ENCODE measurements around the gene CRYBB2.
"Not testable (repeated sequence)": the region's sequence is repeated elsewhere in the genome, so short reads cannot be mapped to it uniquely, and the experiment has no call there.

Gene CRYBB2

DNA sequence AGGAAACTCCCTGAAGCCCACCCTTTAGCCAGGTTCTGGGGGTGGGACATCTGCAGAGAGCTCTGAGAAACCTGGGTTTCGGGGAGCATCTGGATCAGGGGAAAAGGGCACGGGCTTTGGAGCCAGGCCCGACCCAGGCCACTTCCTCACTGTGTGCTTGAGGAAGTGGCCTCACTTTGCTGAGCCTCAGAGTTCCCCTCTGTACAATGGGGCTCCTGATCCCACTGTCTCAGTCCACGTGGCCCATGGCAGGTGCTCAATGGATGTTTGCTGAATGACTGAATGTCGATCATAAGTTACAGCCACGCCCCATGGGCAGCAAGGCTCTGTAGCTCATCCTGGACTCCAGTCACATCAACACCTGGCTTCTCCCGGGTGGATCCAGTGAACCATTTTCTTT, 18.5 kb upstream of the CRYBB2 start:
- no peak for DNase-seq

DNA sequence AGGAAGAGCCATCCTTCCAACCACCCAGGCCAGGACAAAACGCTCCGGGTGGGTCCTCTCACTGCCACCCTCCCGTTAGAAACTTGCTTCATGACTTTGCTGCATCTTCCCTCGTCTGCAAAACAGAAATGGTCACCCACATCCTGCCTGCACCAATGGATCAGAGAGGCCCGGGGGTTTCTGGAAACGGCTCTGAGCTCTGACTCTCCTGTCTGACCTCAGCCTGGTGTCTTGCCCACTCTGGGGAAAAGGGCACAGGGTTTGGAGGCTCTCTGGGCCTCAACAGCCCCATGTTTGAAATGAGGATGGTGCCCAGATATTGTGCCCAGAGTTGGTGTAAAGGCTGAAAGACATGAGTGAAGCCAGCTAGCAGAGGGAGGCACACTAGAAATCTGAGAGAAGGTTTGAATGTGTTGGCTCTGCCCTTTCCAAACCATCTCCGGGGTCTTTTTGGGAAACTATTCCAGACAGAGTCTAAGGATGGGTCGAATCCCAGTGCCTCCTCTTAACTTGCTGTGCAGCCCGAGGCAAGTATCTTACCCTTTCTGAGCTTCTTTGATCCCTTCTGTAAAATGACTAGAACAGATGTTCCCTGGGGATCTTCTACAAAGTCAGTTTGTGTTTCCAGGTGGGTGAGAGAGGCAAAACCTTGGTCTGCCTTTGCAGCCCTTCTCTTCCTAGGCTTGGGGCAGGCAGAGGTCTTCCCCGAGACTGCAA, 17.7 kb upstream of the CRYBB2 start:
- DNase-seq = no peak

DNA sequence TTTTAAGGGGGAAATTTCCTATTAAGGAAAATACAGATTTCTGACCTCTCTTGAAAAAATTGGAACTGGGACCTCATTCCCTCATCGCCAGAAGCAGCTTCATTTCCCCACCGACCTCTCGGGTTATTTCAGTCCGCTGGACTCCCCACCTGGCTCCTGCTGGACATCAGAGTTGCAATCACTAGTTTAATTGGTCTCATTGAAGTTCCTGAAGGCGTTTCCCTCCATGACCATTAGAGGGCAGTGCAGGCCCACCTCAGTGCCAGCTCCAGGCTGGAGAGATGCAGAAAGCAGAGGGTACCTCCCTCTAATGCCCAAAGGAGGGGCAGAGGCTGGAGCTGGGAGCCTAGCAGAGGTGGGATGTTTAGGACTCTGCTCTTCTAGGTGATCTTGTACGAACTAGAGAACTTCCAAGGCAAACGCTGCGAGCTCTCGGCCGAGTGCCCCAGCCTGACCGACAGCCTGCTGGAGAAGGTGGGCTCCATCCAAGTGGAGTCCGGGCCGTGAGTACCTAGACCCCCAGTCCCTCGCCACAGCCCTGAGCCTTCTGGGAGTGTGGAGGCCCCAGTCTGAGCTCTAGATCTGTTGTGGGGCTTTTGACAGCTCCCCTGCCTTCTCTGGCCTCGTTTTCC, 17.0 kb upstream of the CRYBB2 start:
- DNase-seq = peak; percentile 22

DNA sequence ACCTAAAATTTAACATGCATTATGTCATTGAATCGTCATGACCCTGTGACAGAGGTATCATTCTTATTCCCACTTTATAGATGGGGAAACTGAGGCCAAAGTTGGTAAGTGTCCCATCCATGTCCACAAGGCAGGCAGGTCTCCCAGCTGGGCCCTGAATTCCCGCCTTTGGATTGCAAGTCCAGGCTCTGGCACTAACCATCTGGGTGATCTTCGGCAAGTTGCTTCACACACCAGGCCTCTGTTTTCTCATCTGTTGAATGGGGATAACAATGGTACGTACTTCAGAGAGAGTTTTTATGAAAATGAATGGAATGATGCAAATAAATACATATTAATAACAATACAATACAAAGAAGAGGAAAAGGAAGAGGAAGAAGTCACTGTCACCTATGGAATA, 16.4 kb upstream of the CRYBB2 start:
- no peak for DNase-seq

DNA sequence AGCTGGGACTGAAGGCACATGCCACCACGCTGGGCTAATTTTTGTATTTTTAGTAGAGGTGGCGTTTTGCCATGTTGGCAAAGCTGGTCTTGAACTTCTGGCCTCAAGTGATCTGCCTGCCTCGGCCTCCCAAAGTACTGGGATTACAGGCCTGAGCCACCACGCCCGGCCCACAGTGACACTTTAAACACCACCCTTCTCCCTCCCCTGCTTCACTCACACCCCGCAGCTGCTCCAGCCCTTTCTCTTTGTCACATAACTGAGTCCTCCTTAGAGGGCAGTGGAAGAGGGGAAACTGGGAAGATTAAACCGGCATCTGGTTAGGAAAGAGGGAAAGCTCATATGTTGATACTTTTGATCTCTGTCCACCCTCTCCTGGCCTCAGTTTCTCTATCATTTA, 14.9 kb upstream of the CRYBB2 start:
- DNase-seq = not testable (repeated sequence)

DNA sequence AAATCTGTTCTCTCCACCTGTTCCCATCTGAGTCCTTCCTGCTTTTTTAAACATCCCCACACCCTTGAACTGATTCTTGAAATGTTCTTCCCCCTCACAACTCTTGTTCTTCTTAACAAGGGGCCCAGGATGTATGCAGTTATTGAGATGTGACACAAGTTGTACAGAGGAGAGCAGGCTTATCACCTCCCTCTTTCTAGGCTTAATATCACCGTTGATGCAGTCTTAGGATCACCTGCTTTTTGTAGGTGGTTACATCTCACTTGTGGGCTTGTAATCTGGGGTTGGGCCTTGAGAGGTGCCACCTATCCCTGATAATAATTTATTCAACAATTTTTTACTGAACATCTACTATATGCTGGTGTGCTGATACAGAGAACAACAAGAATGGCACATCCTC, 13.6 kb upstream of the CRYBB2 start:
- no peak for DNase-seq

DNA sequence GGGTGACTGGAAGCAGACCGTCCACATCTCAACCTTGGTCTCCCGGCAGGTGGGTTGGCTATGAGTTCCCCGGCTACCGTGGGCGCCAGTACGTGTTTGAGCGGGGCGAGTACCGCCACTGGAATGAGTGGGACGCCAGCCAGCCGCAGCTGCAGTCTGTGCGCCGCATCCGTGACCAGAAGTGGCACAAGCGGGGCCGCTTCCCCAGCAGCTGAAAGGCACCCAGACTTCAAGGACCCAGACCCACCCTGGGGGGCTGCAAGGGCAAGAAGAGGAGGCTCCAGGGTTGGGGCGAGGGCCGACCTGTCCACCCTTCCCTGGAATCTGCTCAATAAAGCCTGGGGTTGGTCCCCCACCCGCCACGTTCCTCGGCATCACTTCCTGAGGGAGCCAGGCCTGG, 12.4 kb upstream of the CRYBB2 start:
- no peak for DNase-seq

DNA sequence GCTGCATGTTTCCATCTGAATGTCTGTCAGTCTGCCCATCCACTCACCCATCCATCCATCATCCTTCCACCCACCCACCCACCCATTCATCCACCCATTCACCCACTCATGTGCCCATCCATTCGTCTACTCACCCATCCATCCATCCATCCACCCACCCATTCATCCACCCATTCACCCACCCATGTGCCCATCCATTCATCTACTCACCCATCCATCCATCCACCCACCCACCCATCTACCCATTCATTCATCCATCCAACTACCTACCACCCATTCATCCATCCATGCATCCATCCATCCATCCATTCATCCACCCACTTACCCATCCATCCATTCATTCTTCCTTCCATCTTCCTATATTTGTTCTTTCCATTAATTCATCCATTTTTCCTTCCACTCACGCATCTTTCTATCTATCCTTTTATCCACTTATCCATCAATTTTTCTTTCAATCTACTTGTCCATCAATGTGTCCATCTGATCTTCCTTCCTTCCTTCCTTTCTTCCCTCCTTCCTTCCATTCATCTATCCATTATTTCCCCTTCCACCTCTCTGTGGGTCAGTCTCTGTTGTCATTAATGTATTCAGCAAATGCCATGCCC, 11.8 kb upstream of the CRYBB2 start:
- DNase-seq = no peak

DNA sequence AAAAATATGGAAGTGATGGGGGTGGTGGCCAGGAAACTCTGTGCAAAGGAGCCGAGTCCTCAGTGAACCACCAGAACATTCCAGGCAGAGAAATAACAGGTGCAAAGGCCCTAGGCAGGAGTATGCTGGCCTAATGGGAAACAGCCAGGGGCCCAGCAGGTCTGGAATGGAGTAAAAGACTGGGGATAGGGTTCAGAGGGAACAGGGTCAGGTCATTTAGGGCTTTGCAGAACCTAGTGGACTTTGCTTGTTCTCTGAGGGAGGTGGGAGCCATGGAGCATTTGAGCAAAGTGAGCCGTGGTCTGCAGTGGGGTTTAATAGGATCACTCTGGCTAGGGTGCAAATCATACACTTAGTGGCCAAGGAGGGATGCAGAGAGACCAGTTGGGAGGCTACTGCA, 11.1 kb upstream of the CRYBB2 start:
- DNase-seq = no peak

DNA sequence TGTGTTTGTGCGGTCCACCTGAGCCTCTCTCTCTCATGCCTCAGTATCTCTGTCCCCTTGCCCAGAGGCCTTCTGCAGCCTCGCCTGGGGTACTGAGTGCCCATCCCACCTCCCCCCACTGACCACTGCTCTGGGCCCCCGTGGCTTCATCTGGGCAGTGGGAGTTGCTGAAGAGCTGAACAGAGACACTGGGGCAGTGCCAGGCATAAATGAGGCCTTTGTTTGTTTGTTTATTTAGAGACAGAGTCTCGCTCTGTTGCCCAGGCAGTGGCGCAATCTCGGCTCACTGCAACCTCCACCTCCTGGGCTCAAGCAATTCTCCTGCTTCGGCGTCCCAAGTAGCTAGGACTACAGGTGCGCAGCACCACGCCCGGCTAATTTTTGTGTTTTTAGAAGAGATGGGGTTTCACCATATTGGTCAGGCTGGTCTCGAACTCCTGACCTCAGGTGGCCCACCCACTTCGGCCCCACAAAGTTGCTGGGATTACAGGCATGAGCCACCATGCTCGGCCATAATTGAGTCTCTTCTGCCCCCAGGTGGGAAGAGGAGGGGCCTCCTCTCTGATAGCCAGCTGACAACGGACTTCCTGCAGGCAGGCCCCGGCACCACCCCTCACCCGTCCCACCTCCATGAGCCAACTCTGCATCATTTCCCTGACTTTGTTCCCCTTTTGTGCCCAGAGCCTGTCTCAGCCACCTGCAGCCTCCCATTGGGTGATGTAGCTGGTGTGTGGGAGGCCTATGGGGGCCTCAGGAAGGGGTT, 10.5 kb upstream of the CRYBB2 start:
- no peak for DNase-seq

DNA sequence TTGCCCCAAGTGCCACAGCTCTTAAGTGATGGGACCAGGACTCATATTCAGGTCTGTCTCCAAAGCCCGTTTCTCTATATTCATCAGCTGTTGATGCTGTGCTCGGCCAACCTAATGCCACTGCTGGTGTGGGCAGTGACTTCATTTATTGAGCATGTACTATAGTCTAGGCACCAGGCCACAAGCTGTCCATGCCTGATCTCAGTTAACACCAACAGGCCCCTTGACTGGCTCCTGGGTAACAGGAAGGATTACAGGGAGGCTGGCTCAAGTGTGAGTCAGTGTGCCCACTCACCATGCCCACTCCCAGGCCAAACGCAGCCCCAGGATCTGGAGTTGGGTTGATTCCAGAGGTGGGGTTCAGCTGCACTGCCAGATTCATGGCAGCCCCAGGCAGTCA, 8.6 kb upstream of the CRYBB2 start:
- no peak for DNase-seq

DNA sequence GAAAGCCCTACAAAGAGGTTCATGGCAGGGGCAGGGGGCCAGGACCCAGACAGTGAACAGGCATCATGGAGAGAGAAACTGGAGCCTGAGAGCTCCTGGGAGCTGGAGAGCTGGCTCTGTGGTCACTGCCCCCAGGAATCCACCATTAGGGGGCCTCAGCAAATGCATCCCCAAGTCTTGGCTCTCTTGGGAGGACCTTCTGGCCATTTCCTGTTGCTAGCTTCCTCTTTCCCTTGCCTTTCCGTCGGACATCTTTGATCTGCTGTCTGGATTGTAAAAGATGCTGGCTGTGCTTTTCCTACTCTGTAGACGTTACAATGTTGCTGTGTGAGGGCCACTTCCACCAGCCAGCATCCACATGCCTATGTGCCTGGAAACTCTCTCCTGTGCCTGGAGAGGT, 7.1 kb upstream of the CRYBB2 start:
- DNase-seq = no peak

DNA sequence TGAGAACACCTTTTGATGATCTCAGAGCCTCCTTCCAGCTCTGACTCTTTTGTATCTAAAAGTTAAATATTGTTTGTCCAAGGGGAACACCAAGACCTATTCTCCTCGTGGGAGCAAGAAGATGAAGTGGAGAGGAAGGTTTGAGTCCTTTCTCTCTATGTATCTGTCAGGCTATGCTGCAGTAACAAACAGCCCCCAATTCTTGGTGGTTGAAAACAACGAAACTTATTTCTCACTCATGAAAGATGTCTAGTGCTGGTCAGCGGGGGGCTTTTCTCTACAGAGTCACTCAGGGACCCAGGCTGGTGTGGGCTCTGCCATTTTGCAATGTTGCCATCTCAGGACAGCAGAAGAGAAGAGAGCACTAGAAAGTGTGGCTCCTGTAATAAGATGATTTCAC, 6.2 kb upstream of the CRYBB2 start:
- DNase-seq = no peak

DNA sequence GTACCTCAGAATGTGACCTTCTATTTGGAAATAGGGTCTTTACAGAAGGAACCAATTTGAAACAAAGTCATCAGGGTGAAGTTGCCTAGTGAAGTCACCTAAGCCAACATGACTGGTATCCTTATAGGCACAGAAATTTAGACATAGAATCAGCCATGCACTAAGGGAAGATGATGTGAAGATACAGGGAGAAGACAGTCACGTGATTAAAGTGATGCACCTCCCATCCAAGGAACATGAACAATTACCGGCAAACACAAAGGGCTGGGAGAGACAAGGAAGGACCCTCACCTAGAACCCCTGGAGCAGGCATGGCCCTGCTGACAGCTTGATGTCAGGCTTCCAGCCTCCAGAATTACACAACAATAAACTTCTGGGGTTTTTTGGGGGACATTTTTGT, 3.2 kb upstream of the CRYBB2 start:
- DNase-seq = no peak

DNA sequence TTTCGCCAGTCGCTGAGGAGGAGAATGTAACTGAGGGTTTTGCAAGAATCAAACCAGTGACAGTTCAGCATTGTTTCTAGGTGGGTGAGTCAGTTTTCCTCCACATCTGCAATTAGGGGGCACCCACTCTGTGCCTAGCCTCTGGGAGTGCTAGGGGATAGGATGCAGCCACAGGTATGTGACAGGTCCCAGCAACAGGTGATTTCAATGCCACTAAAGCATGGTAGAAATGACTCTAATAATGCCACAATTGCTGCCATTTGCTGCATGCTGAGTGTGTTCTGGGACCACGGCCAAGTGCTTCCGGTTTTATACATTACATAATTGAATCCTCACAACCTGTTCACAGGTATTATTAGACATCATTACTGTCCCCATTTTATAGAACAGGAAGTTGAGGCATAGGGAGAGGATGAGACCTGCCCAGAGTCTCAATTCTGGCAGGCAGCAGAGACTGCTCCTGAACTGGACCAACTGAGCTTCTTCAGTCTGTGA, 556 bp downstream of the CRYBB2 start:
- no peak for DNase-seq

DNA sequence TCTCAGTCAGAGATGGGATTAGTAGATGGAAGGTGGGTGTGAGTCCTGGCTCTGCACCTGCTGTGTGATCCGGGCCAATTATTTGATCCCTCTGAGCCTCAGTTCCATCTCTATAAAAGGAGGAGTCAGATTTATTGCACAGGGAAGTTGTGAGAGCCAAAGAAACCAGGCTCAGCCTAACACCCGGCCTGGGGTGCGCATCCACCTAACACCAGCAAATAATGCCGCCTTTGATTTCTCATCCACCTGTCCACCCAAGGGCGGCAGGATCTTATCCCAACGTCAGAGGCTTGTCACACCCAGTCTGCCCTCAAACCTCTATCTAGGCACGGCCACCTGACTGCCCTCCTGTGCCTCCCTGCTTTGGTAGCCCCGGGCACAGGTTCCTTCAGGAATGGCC, 2.4 kb downstream of the CRYBB2 start:
- DNase-seq = no peak

DNA sequence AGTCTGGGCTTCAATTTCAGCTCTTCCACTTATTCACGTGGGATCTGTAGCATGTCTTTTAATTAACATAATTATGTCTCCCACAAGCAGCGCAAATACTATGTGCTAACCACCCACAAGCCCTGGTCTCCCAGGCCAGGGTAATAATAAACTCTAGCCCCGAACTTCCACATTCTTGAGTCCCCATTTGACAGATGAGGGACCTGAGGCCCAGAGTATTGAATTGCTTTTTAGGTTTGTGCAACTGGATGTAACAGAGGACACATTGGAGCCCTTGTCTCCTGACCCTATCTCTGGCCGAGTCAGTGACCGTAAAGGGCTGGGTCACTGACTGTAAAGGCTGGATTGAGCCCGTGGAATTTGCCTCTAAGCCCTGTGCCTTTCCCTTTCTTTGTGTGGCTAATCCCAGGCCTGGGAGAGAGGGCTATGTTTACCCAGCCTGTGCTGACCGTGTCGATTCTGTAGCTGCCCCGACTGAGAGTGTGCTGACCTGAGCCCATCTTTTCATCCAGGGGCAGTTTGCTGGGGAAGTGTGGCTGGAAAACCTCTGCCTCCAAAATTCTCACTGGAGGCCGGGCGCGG, 3.9 kb downstream of the CRYBB2 start:
- no peak for DNase-seq

DNA sequence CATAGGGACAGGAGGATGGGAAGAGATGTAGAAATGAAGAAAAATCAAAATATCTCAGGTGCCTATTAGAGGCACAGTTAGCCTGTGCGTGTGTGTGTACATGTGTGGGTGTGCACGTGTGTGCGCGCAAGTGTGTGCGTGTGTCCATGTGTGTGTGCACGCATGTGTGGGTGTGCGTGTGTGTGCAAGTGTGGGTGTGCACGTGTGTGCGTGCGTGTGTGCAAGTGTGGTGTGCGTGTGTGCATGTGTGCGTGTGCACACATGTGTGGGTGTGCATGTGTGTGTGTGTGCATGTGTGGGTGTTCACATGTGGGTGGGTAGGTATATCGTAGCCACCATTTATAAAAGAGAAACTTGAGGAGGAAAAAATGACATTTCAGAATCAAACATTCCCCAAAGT, 9.4 kb downstream of the CRYBB2 start:
- DNase-seq = no peak

DNA sequence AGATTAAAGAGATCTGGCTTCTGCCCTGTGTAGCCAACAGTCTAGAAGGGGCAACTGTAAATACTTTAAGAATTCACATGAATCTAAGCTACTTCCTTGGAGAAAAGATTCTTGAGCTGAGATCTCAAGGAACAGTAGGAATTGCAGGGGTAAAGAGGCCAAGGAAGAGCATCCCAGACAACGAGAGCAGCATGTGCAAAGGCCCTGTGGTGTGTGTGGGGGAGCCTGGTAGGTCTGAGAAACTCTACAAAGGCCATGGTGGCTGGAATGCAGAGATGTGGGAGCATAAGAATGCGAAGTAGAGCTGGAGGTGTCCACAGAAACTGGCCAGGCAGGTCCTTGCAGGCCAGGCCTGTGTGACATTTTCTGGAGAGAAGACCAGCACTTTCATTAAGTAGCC, 11.3 kb downstream of the CRYBB2 start:
- not testable (repeated sequence) for DNase-seq

DNA sequence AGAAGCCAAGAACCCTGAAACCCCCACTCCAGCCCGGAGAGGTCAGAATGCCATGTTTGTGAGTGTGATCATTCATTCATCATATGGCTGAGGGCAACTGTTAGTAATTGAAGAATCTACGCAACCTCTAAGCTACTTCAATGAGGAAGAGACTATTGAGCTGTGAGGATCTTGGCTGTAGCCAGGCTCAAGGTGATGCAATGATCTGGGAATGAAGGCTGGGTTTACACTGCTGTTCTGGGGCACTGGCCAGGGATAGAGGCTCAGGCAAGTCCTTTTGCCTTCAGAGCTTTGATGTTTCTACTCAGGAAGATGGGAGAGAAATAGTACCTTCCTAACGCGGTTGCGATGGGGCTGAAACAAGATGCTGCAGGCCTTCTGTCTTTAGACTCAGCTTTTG, 12.9 kb downstream of the CRYBB2 start:
- DNase-seq = no peak

DNA sequence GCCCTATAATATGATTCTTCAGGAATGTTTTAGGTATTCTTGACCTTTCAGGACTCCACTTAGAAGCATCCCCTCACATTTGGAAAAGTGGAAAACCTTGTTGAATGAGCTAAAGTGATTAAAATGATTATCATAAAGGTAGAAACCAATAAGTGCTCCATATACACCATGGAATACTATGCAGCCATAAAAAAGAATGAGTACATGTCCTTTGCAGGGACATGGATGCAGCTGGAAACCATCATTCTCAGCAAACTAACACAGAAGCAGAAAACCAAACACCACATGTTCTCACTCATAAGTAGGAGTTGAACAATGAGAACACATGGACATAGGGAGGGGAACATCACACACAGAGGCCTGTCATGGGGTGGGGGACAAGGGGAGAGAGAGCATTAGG, 14.3 kb downstream of the CRYBB2 start:
- not testable (repeated sequence) for DNase-seq

DNA sequence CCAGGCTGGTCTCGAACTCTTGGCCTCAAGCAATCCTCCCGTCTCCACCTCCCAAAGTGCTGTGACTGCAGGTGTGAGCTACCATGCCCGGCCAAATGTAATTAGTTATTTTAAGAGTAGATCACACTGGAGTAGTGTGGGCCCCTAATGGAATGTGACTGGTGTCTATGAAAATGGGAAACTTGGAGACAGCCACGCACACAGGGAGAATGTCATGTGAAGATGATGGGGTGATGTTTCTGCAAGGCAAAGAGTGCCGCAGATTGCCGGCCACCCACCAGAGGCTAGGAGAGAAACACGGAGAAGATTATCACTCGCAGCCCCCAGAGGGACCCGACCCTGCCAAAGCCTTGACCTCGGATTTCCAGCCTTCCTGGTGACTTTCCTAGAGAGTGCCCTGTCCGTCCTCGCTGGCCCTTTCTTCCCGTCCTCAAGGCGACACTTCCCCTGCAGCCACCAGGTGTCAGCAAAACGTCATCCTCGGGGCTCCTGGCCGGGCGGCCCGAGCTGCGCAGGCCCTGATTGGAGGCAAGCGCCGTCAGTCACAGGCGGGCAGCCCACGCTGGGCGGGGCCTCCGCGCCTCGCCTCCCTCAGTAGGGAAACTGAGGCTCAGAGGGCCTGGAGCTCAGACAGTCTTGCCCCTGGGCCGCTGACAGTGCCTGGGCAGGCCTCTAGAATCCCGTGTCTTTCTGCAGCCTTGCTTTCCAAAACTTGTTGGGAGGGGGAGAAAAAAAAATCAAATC, 16.3 kb downstream of the CRYBB2 start:
- peak; percentile 9 for DNase-seq

DNA sequence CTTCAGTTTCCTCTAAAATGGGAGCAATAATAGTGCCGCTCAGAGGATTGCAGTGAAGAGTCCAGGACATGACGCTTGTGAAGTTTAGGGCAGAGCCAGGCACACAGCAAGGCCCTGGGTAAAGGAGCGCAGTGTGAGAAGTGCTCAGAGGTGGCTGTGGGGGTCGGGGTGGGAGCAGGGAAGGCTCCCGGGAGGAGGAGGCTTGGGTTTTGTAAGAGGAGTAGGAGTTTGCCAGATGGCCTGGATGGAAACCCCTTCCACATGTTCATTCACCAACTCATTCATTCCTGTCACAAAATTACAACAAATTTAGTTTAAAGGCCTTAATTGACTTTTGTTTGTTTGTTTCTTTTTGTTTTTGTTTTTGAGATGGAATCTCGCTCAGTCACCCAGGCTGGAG, 17.0 kb downstream of the CRYBB2 start:
- no peak for DNase-seq
